GM23248 (cell line): Measurements from ENCODE around the gene PRR5L. TPM values are rescaled to one million over a fixed set of nuclear protein-coding genes. Genes with fewer than 3 reads are reported as not detected.

Source experiments
- DNase-seq: peaks from one replicate; pipeline ENCODE4 v3.0.0-alpha.2; 2015
- H2AFZ ChIP-seq: fragments of 200-600 bp; sonication (generic); 2 replicates; pipeline ENCODE4 v1.6.1; 2016; ENCODE audit warnings: antibody characterized with exemption
- H3F3A ChIP-seq: fragments of 200-600 bp; sonication (generic); 2 replicates; pipeline ENCODE4 v1.6.1; 2016; ENCODE audit warnings: mild to moderate bottlenecking, antibody characterized with exemption, mixed run types; ENCODE audit not compliant: insufficient read depth
- H3K27ac ChIP-seq: fragments of 200-600 bp; sonication (generic); 2 replicates; pipeline ENCODE4 v1.5.1; 2016; ENCODE audit warnings: mild to moderate bottlenecking
- H3K27me3 ChIP-seq: fragments of 200-600 bp; sonication (generic); replicated peaks from 2 replicates; pipeline ENCODE4 v1.6.1; 2016; ENCODE audit warnings: mild to moderate bottlenecking; ENCODE audit not compliant: insufficient read depth
- H3K36me3 ChIP-seq: fragments of 200-600 bp; sonication (generic); 2 replicates; pipeline ENCODE4 v1.6.1; 2016; ENCODE audit warnings: low read depth, mild to moderate bottlenecking
- H3K4me1 ChIP-seq: fragments of 200-600 bp; sonication (generic); 2 replicates; pipeline ENCODE4 v1.6.1; 2016; ENCODE audit warnings: mild to moderate bottlenecking; ENCODE audit not compliant: insufficient read depth
- H3K4me2 ChIP-seq: fragments of 200-600 bp; sonication (generic); one replicate; pipeline ENCODE4 v1.6.1; 2016; ENCODE audit warnings: mild to moderate bottlenecking; ENCODE audit not compliant: unreplicated experiment
- H3K4me3 ChIP-seq: fragments of 200-600 bp; sonication (generic); 2 replicates; pipeline ENCODE4 v1.5.1; 2016; ENCODE audit warnings: mild to moderate bottlenecking
- H3K79me2 ChIP-seq: fragments of 200-600 bp; sonication (generic); 2 replicates; pipeline ENCODE4 v1.6.1; 2016; ENCODE audit warnings: mild to moderate bottlenecking; ENCODE audit not compliant: insufficient read depth
- H3K9ac ChIP-seq: fragments of 200-600 bp; sonication (generic); 2 replicates; pipeline ENCODE4 v1.6.1; 2016; ENCODE audit warnings: mild to moderate bottlenecking
- H3K9me2 ChIP-seq: fragments of 200-600 bp; sonication (generic); 2 replicates; pipeline ENCODE4 v1.6.1; 2016; ENCODE audit warnings: mixed run types, mild to moderate bottlenecking, moderate library complexity; ENCODE audit not compliant: insufficient read depth
- H3K9me3 ChIP-seq: fragments of 200-600 bp; sonication (generic); one replicate; pipeline ENCODE4 v1.6.1; 2017; ENCODE audit warnings: low read depth
- H4K20me1 ChIP-seq: fragments of 200-600 bp; sonication (generic); 2 replicates; pipeline ENCODE4 v1.6.0; 2016; ENCODE audit not compliant: insufficient read depth
- EZH2 ChIP-seq: fragments of 200-600 bp; sonication (generic); IDR thresholded peaks from 2 replicates; pipeline ENCODE4 v1.6.1; 2018; ENCODE audit warnings: antibody characterized with exemption, mild to moderate bottlenecking; ENCODE audit not compliant: insufficient read depth, poor library complexity, severe bottlenecking
- EZH2phosphoT487 ChIP-seq: fragments of 200-600 bp; sonication (generic); IDR thresholded peaks from 2 replicates; pipeline ENCODE4 v1.6.1; 2018; ENCODE audit warnings: antibody characterized with exemption, moderate library complexity, mild to moderate bottlenecking, low read depth; ENCODE audit not compliant: insufficient read depth
- WGBS, 2 experiments: methylation state at CpG; one replicate each; pipeline ENCODE4 v1.1.6; 2015 to 2017; ENCODE audit warnings: low lambda C conversion rate in 2 of 2, low coverage in 1 of 2; ENCODE audit errors: missing lambda C conversion rate in 2 of 2; 5-methylcytosine and 5-hydroxymethylcytosine counted together
- in situ Hi-C: fragments of 300-500 bp; cut with MboI; formaldehyde crosslinking; loops from 2 replicates; pipeline ENCODE4 v1.15.0; 2020
- polyA plus RNA-seq: library from polyadenylated mRNA; unstranded; fragments of >200 nt; fragmentation: Nextera tagmentation; extraction: Ambion mirVana; gene quantifications from 2 replicates; pipeline ENCODE4 v1.2.1, GENCODE V29; 2016
- total RNA-seq: library from RNA; depleted of rRNA; stranded (reverse); fragments of >200 nt; shearing (Covaris generic); gene quantifications from 2 replicates; pipeline ENCODE4 v1.2.3, GENCODE V29; 2014

PRR5L gene
- total and polyA plus RNA-seq, 2 experiments from 2014 or later, result 9.0 to 29.8 TPM

DNA sequence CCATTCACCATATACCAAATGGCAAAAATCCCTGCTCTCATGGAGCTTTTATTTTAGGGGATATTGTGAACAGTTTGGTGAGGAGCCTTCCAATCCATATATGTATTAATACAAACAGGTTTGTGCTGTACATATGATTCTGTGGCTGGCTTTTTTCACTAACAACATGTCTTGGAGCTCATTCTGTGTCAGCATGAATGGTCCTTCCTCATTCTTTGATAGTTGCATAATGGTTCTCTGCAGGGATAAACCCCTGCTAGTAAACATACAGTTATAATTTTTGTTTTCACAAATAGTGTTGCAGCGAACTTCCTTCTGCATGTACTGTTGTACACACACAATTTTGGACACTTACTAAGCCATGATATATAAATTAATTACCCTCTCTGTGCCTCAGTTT is 8.3 kb downstream of the PRR5L start:
- no peak overlapping the region for H3K4me2 ChIP-seq
- no peak overlapping the region for H3K9ac ChIP-seq
- H3K27ac ChIP-seq, result no peak overlapping the region
- H3K9me2 ChIP-seq, result no peaks in the 10 kb centered on the region
- no peak overlapping the region for H2AFZ ChIP-seq
- peak; percentile 39 for DNase-seq
- no peak overlapping the region for H3K4me3 ChIP-seq
- no peaks in the 10 kb centered on the region for H3K27me3 ChIP-seq
- H3K79me2 ChIP-seq, result no peaks in the 10 kb centered on the region
- in situ Hi-C loops, result no loop called here
- TF ChIP-seq EZH2 (no peak), EZH2phosphoT487 (no peak)
- H3K36me3 ChIP-seq, result no peaks in the 10 kb centered on the region
- peaks cover 10% of the 10 kb centered on the region; the same call in 1 of the 2 replicates for H3K4me1 ChIP-seq
- H3F3A ChIP-seq, result no peaks in the 10 kb centered on the region
- H4K20me1 ChIP-seq, result no peaks in the 10 kb centered on the region
- no peaks in the 10 kb centered on the region for H3K9me3 ChIP-seq
- 13 to 15% methylated on average over 1 of the region's 1 CpG for WGBS, 2 experiments

DNA sequence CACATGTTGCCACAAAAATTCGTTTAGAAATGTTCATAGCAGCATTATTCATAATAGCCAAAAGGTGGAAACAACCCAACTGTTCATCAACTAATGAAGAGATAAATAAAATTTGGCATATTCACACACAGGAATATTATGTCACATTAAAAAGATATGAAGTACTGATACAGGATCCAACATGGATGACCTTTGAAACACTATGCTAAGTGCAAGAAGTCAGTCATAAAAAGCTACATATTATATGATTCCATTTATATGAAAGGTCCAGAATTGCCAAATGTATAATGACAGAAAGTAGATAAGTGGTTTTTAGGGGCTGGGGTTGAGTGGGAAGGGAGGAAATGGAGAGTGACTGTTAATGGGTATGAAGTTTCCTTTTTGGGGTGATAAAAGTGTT is 9.0 kb downstream of the PRR5L start:
- H3K4me1 ChIP-seq, result peaks cover 10% of the 10 kb centered on the region; the same call in 1 of the 2 replicates
- no peak for DNase-seq
- no peaks in the 10 kb centered on the region for H3K27me3 ChIP-seq
- no peak overlapping the region for H2AFZ ChIP-seq
- H3K9ac ChIP-seq, result no peak overlapping the region
- 0 to 2% methylated on average over 1 of the region's 1 CpG for WGBS, 2 experiments
- in situ Hi-C loops, result no loop called here
- no peaks in the 10 kb centered on the region for H3K9me2 ChIP-seq
- no peak overlapping the region for H3K27ac ChIP-seq
- H3F3A ChIP-seq, result no peaks in the 10 kb centered on the region
- H3K36me3 ChIP-seq, result no peaks in the 10 kb centered on the region
- H3K4me2 ChIP-seq, result no peak overlapping the region
- H3K79me2 ChIP-seq, result no peaks in the 10 kb centered on the region
- H4K20me1 ChIP-seq, result no peaks in the 10 kb centered on the region
- no peaks in the 10 kb centered on the region for H3K9me3 ChIP-seq
- TF ChIP-seq EZH2, result no peak
- TF ChIP-seq EZH2phosphoT487, result no peak
- no peak overlapping the region for H3K4me3 ChIP-seq

DNA sequence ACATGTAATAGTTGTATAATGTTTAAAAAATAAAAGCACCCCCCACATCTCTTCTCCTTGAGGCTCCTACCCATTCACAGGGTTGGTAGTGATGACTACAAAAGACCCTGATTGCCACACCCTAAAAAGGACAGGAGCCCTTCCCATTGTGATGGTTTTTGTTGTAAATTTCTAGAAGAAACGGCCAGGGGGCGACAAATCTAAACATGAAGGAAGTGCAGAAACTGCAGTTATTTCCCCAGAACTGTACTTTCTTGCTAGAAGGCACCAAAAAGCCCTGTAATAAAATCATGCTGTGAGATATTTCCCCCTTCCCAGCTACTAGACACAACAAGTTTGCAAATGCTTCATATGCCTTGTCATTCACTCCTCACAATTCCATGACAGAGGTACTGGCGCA is 10.8 kb downstream of the PRR5L start:
- no peaks in the 10 kb centered on the region for H3K36me3 ChIP-seq
- no peak overlapping the region for H3K4me2 ChIP-seq
- DNase-seq, result peak; percentile 61
- no peaks in the 10 kb centered on the region for H3K9me3 ChIP-seq
- in situ Hi-C loops, result no loop called here
- peaks cover 11% of the 10 kb centered on the region; the same call in 1 of the 2 replicates for H3K4me1 ChIP-seq
- no peak overlapping the region for H2AFZ ChIP-seq
- no peak overlapping the region for H3K4me3 ChIP-seq
- no peaks in the 10 kb centered on the region for H4K20me1 ChIP-seq
- no peaks in the 10 kb centered on the region for H3K27me3 ChIP-seq
- WGBS, 2 experiments, result 35 to 39% methylated on average over 3 of the region's 3 CpGs
- no peaks in the 10 kb centered on the region for H3K9me2 ChIP-seq
- H3K9ac ChIP-seq, result no peak overlapping the region
- H3K27ac ChIP-seq, result no peak overlapping the region
- TF ChIP-seq EZH2phosphoT487, result no peak
- no peak for TF ChIP-seq EZH2
- no peaks in the 10 kb centered on the region for H3K79me2 ChIP-seq
- no peaks in the 10 kb centered on the region for H3F3A ChIP-seq

DNA sequence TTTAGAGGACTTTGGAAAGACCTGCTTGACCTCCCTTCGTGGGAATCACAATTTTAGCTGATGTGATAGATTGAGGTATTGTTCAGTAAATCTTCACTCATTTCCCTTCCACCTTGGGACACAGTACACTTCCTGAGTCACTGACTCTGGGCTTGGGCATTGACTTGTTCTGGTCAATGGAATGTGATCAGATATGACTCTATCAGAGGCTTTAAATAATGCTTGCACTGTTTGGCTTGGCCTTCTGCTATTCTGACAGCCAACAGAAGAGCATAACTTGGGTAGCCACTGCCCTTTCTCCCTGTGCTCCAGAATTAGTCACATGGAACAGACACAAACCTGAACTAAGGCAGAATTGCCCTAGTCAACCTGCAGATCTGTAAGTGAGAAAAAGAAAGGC is 12.5 kb downstream of the PRR5L start:
- no peak overlapping the region for H3K27ac ChIP-seq
- H3K4me2 ChIP-seq, result no peak overlapping the region
- no peaks in the 10 kb centered on the region for H4K20me1 ChIP-seq
- H3K9me2 ChIP-seq, result no peaks in the 10 kb centered on the region
- H3K79me2 ChIP-seq, result no peaks in the 10 kb centered on the region
- no peak overlapping the region for H2AFZ ChIP-seq
- peaks cover 14% of the 10 kb centered on the region; the same call in 1 of the 2 replicates for H3K4me1 ChIP-seq
- in situ Hi-C loops, result no loop called here
- H3K4me3 ChIP-seq, result no peak overlapping the region
- no peaks in the 10 kb centered on the region for H3K9me3 ChIP-seq
- WGBS, 2 experiments, result 47 to 53% methylated on average over 1 of the region's 1 CpG
- H3K27me3 ChIP-seq, result peaks cover 8% of the 10 kb centered on the region; the same call in 1 of the 2 replicates
- no peaks in the 10 kb centered on the region for H3K36me3 ChIP-seq
- H3K9ac ChIP-seq, result no peak overlapping the region
- peak; percentile 10 for DNase-seq
- no peak for TF ChIP-seq EZH2
- no peak for TF ChIP-seq EZH2phosphoT487
- no peaks in the 10 kb centered on the region for H3F3A ChIP-seq

DNA sequence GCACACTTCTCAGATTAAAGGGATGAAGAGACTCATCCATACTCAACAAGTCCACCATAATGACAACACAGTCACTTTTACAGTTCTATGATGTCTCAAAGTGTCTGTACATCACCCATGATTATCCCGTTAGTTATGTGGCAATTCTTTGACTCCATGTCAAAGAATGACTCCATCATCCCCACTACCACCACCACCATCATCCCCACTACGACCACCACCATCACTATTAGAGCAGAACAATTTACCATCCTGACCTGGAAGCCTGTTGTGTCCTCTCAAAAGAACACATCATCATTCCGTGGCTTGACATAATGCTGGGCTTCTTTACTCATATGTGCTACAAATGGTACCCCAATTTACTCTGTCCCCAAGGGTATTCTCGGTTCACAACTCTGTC is 13.7 kb downstream of the PRR5L start:
- 62 to 67% methylated on average over 4 of the region's 4 CpGs for WGBS, 2 experiments

More for the DNA sequence above, 13.7 kb downstream of the PRR5L start:
- Histone ChIP-seq H3K36me3 (no peaks in the 10 kb centered on the region), H3K79me2 (no peaks in the 10 kb centered on the region), H3K27me3 (peaks cover 17% of the 10 kb centered on the region; the same call in 1 of the 2 replicates), H3K27ac (no peak overlapping the region), H3K4me1 (peaks cover 10% of the 10 kb centered on the region; the same call in 1 of the 2 replicates), H3K9ac (no peak overlapping the region), H3K9me2 (no peaks in the 10 kb centered on the region), H2AFZ (no peak overlapping the region), H3K9me3 (no peaks in the 10 kb centered on the region), H3K4me3 (no peak overlapping the region), H3K4me2 (no peak overlapping the region), H4K20me1 (no peaks in the 10 kb centered on the region), H3F3A (no peaks in the 10 kb centered on the region)
- in situ Hi-C loops, result no loop called here
- no peak for TF ChIP-seq EZH2phosphoT487
- TF ChIP-seq EZH2, result no peak
- DNase-seq, result no peak
